ENCODE measurements around the gene PPDPF.

PPDPF gene

GRCh38 chr20:63539441-63540370, 19.1 kb downstream of the PPDPF start:
- H3K27me3 ChIP-seq = peaks cover 0 to 74% of the 10 kb centered on the region in 2 donors
- H3K27ac ChIP-seq = no peak overlapping the region
- peaks cover 0 to 30% (median 8%) of the 10 kb centered on the region in 4 donors for H3K4me1 ChIP-seq
- DNase-seq = no peak
- intact Hi-C loops (cut with DNase I; ENCODE audit: low total_unique reads) = loop anchor here (10.0 kb wide), 1 partner anchor 325 kb away; the partner anchor contains the start of genes ABHD16B and TPD52L2
- H3K9me3 ChIP-seq = no peaks in the 10 kb centered on the region
- no peak for TF ChIP-seq CTCF (IDR thresholded peaks at IDR 0.05)
- H3K4me3 ChIP-seq = no peak overlapping the region
- H3K36me3 ChIP-seq = no peaks in the 10 kb centered on the region

GRCh38 chr20:63540417-63541186, 20.0 kb downstream of the PPDPF start:
- Histone ChIP-seq H3K4me3 (no peak overlapping the region), H3K36me3 (no peaks in the 10 kb centered on the region), H3K4me1 (peaks cover 0 to 26% (median 8%) of the 10 kb centered on the region in 4 donors), H3K27ac (no peak overlapping the region), H3K9me3 (no peaks in the 10 kb centered on the region), H3K27me3 (peaks cover 0 to 74% of the 10 kb centered on the region in 2 donors)
- intact Hi-C loops (cut with DNase I; ENCODE audit: low total_unique reads) = no loop called here
- TF ChIP-seq CTCF (IDR thresholded peaks at IDR 0.05) = no peak
- DNase-seq = no peak

- Histone ChIP-seq H3K4me3 (no peak overlapping the region), H3K27ac (no peak overlapping the region), H3K27me3 (peaks cover 0 to 77% of the 10 kb centered on the region in 2 donors), H3K36me3 (no peaks in the 10 kb centered on the region), H3K4me1 (peaks cover 0 to 23% (median 8%) of the 10 kb centered on the region in 4 donors), H3K9me3 (no peaks in the 10 kb centered on the region)
- intact Hi-C loops (cut with DNase I; ENCODE audit: low total_unique reads) = no loop called here
- DNase-seq = no peak
- TF ChIP-seq CTCF (IDR thresholded peaks at IDR 0.05) = no peak
These were observed 20.8 kb downstream of the PPDPF start for GRCh38 chr20:63541371-63541770.

- TF ChIP-seq CTCF (IDR thresholded peaks at IDR 0.05) = no peak
- H3K27me3 ChIP-seq = peaks cover 0 to 77% of the 10 kb centered on the region in 2 donors
- H3K9me3 ChIP-seq = no peaks in the 10 kb centered on the region
- intact Hi-C loops (cut with DNase I; ENCODE audit: low total_unique reads) = no loop called here
- no peak overlapping the region for H3K27ac ChIP-seq
- no peak for DNase-seq
- no peaks in the 10 kb centered on the region for H3K36me3 ChIP-seq
- no peak overlapping the region for H3K4me3 ChIP-seq
- peaks cover 0 to 16% (median 8%) of the 10 kb centered on the region in 4 donors for H3K4me1 ChIP-seq
These were observed 21.5 kb downstream of the PPDPF start for GRCh38 chr20:63542031-63542559.

- H3K27me3 ChIP-seq = peaks cover 0 to 77% of the 10 kb centered on the region in 2 donors
- no peak overlapping the region for H3K4me3 ChIP-seq
- H3K36me3 ChIP-seq = no peaks in the 10 kb centered on the region
- intact Hi-C loops (cut with DNase I; ENCODE audit: low total_unique reads) = no loop called here
- H3K27ac ChIP-seq = no peak overlapping the region
- peaks cover 0 to 14% (median 6%) of the 10 kb centered on the region in 4 donors for H3K4me1 ChIP-seq
- DNase-seq = no peak
- TF ChIP-seq CTCF (IDR thresholded peaks at IDR 0.05) = no peak
- no peaks in the 10 kb centered on the region for H3K9me3 ChIP-seq
These were observed 22.1 kb downstream of the PPDPF start for GRCh38 chr20:63542696-63543095.
